HepG2 (cell line): ENCODE results near the gene MAGEA9B. TPM values are rescaled to one million over a fixed set of nuclear protein-coding genes. Genes with fewer than 3 reads are reported as not detected.

Experiments
- ATAC-seq: fragments of 200-7000 bp; cut with Tn5 transposase; 3 replicates; pipeline ENCODE4 v1.9.1; 2020; ENCODE audit warnings: mild to moderate bottlenecking, moderate library complexity
- BruUV-seq: library from RNA; stranded (reverse); fragments of 400-500 nt; replicated peaks from 2 replicates; lab custom pipeline; 2021; lab: Mats Ljungman, UMichigan
- CTCF ChIA-PET: fragments of 300-600 bp; formaldehyde crosslinking; extraction: SDS; loops from one replicate; lab custom pipeline; 2021; ENCODE audit warnings: low total read pairs, inconsistent platforms, low intra/inter-chr PET ratio; lab: Yijun Ruan, JAX
- POLR2A ChIA-PET: fragments of 350-600 bp; sonication (Branson Sonifier 250); formaldehyde crosslinking; loops from one replicate; lab custom pipeline; 2020; ENCODE audit warnings: antibody characterized with exemption, inconsistent platforms; lab: Yijun Ruan, JAX
- DNase-seq: peaks from one replicate; pipeline ENCODE4 v3.0.0-alpha.2; 2015; ENCODE audit warnings: low spot score
- FAIRE-seq: peaks from 3 replicates; lab custom pipeline; 2011; peaks lifted over from hg19 to GRCh38; lab: Jason Lieb, UNC
- H2AFZ ChIP-seq: one replicate; pipeline ENCODE4 v1.6.1; 2011; ENCODE audit warnings: low read length, inconsistent platforms
- H3K27ac ChIP-seq: fragments of 300-600 bp; 3 replicates; pipeline ENCODE4 v1.8.0; 2011; ENCODE audit warnings: mixed run types, mild to moderate bottlenecking, mixed read lengths, low read length, inconsistent platforms; ENCODE audit not compliant: insufficient read depth; ENCODE audit errors: extremely low read length
- H3K27me3 ChIP-seq, 2 experiments: fragments of 200-600 bp in 1 of 2; 2 replicates in 1 of 2; 3 replicates in 1 of 2; pipeline versions ENCODE4 v1.6.0 to v1.8.0; 2011; ENCODE audit warnings: low read length in 2 of 2, mild to moderate bottlenecking in 2 of 2, moderate library complexity in 2 of 2, inconsistent platforms in 1 of 2; ENCODE audit not compliant: insufficient read depth in 2 of 2, control insufficient read depth in 1 of 2
- H3K36me3 ChIP-seq, 2 experiments: fragments of 200-600 bp in 1 of 2; replicated peaks in 1 of 2; 2 replicates in 1 of 2; 3 replicates in 1 of 2; pipeline versions ENCODE4 v1.5.1 to v1.8.0; 2011; ENCODE audit warnings: low read length in 2 of 2, inconsistent platforms in 1 of 2; ENCODE audit not compliant: insufficient read depth in 2 of 2, control insufficient read depth in 1 of 2
- H3K4me1 ChIP-seq: 2 replicates; pipeline ENCODE4 v1.5.1; 2012; ENCODE audit warnings: low read length, inconsistent platforms; ENCODE audit not compliant: insufficient read depth
- H3K4me2 ChIP-seq: 2 replicates; pipeline ENCODE4 v1.6.0; 2011; ENCODE audit warnings: low read depth, low read length, inconsistent platforms
- H3K4me3 ChIP-seq, 3 experiments: fragments of 200-600 bp in 1 of 3; sonication (generic), shearing (Covaris generic) in 1 of 3; replicated peaks in 1 of 3; 2 replicates each; pipeline ENCODE4 v1.5.1; 2011 to 2016; ENCODE audit warnings: low read length in 3 of 3, inconsistent platforms in 2 of 3, low read depth in 2 of 3, mild to moderate bottlenecking in 2 of 3, control low read depth in 1 of 3, mixed read lengths in 1 of 3; ENCODE audit not compliant: insufficient read depth in 1 of 3
- H3K79me2 ChIP-seq: one replicate; pipeline ENCODE4 v1.6.1; 2011; ENCODE audit warnings: low read length, inconsistent platforms; ENCODE audit not compliant: insufficient read depth
- H3K9ac ChIP-seq: 2 replicates; pipeline ENCODE4 v1.6.0; 2011; ENCODE audit warnings: mild to moderate bottlenecking, low read depth, low read length, inconsistent platforms; ENCODE audit not compliant: insufficient read depth
- H3K9me3 ChIP-seq: 2 replicates; pipeline ENCODE4 v1.5.1; 2012; ENCODE audit warnings: mild to moderate bottlenecking, low read length
- H4K20me1 ChIP-seq: 2 replicates; pipeline ENCODE4 v1.6.0; 2011; ENCODE audit warnings: inconsistent platforms, mild to moderate bottlenecking, low read length, moderate library complexity; ENCODE audit not compliant: insufficient read depth
- BRCA1 ChIP-seq: sonication (generic); formaldehyde crosslinking; IDR thresholded peaks from 2 replicates; pipeline ENCODE4 v1.4.0; 2020; ENCODE audit warnings: missing genetic modification reagents
- CREB1 ChIP-seq, 2 experiments: fragments of 450-650 bp in 1 of 2; IDR thresholded peaks; 2 replicates each; pipeline ENCODE4 v1.6.1; 2016 to 2017; ENCODE audit warnings: control low read depth in 1 of 2, mild to moderate bottlenecking in 1 of 2, missing compliant biosample characterization in 1 of 2, missing genetic modification characterization in 1 of 2
- HNRNPH1 ChIP-seq: fragments of 200-400 bp; formaldehyde crosslinking; optimal IDR thresholded peaks from 2 replicates; pipeline ENCODE3; 2017; ENCODE audit warnings: mild to moderate bottlenecking, low read depth, low read length
- NCOR1 ChIP-seq: fragments of 200-600 bp; sonication (generic); IDR thresholded peaks from 2 replicates; pipeline ENCODE4 v1.7.0; 2017; ENCODE audit warnings: antibody characterized with exemption, low read length, borderline replicate concordance
- ZNF12 ChIP-seq: sonication (generic); formaldehyde crosslinking; IDR thresholded peaks from 2 replicates; pipeline ENCODE4 v1.5.0; 2020; ENCODE audit warnings: missing genetic modification reagents
- ZNF781 ChIP-seq: sonication (generic); formaldehyde crosslinking; IDR thresholded peaks from 2 replicates; pipeline ENCODE4 v1.5.1; 2020; ENCODE audit warnings: borderline replicate concordance, mild to moderate bottlenecking, missing genetic modification reagents; ENCODE audit errors: not compliant biosample characterization
- WGBS: methylation state at CpG from one replicate; pipeline ENCODE4 v1.1.6; 2017; ENCODE audit warnings: low lambda C conversion rate; 5-methylcytosine and 5-hydroxymethylcytosine counted together
- in situ Hi-C: cut with HindIII; loops from 2 replicates; pipeline ENCODE4 v1.10.0; 2017; ENCODE audit warnings: low pct_unique_long_range_greater_than_20kb; ENCODE audit not compliant: extremely low pct_ligation_motif_present
- intact Hi-C: fragments of 100-400 bp; cut with micrococcal nuclease; formaldehyde crosslinking; loops from one replicate; pipeline ENCODE4 v1.10.0; 2022; ENCODE audit not compliant: unreplicated experiment
- polyA plus RNA-seq, 8 experiments: library from polyadenylated mRNA; depleted of rRNA in 3 of 8; stranded (reverse) in 7 of 8; unstranded in 1 of 8; fragments of >200 nt; fragmentation: Illumina TruSeq in 4 of 8; extraction: Trizol in 4 of 8; gene quantifications; 2 replicates each; pipeline versions ENCODE4 v1.2.1 to v1.2.3, GENCODE V29; 2011 to 2016; ENCODE audit warnings: low read depth in 4 of 8, missing spikeins in 1 of 8, mixed read lengths in 1 of 8; ENCODE audit not compliant: insufficient read depth in 1 of 8
- total RNA-seq, 5 experiments: library from RNA; depleted of rRNA; stranded (reverse); fragments of >200 nt; fragmentation: Illumina TruSeq; extraction: Trizol; gene quantifications; 2 replicates each; pipeline ENCODE4 v1.2.3, GENCODE V29; 2016; ENCODE audit warnings: low read depth in 1 of 5
- TF ChIP-seq, protein P1 (sequence below): sonication (generic); formaldehyde crosslinking; IDR thresholded peaks from 2 replicates; pipeline ENCODE4 v1.8.1; 2023; ENCODE audit warnings: mild to moderate bottlenecking, missing genetic modification reagents
- TF ChIP-seq, protein P2 (sequence below): IDR thresholded peaks from 2 replicates; pipeline ENCODE4 v1.6.1; 2016; ENCODE audit warnings: missing biosample characterization, missing genetic modification reagents, low read depth
- TF ChIP-seq, protein P3 (sequence below): fragments of 450-650 bp; IDR thresholded peaks from 2 replicates; pipeline ENCODE4 v1.6.1; 2017; ENCODE audit warnings: mild to moderate bottlenecking
- TF ChIP-seq, protein P4 (sequence below): sonication (generic); formaldehyde crosslinking; IDR thresholded peaks from 2 replicates; pipeline ENCODE4 v1.5.1; 2020; ENCODE audit warnings: mild to moderate bottlenecking, missing genetic modification reagents

Gene MAGEA9B
- total and polyA plus RNA-seq, 2 of the 13 experiments (the other 11 are each of a cell fraction or from before 2014, with no cell fraction given) = 0.07 to 0.11 TPM

DNA sequence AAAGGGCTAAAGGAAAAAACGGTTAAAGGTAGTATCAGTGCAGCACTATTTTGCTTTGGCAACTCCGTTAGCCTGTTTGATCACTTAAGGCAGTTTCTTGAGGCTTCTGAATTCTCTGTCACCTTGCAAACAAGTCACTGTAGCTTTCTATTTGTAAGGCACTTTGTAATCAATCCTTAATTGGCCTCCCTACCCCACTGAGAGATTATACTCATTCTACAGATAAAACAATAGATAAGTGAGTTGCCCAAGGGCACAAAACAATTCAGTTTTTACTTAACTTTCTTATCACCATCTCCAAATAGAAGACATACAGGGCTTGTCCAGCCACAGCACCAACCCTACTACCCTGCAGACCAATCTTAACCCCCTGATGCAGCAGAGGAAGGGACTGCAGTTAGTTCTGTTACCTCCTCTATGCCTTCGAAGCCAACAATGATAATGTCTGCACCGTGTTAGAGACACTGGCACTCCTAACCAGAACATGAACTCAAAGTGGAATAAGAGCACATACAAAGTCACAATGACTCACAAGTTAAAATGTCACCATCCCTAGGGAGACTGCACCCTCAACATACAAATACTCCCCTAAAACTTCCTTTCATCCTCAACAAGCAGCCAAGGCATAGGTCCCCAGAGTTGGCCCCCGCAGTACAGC lies 42.6 kb upstream of the MAGEA9B start:
- ChIA-PET POLR2A (no interaction called here), CTCF (no interaction called here)
- in situ Hi-C loops = no loop called here
- FAIRE-seq (no peak), ATAC-seq (no peak; the same call in 2 of the 3 replicates), DNase-seq (no peak)
- Histone ChIP-seq H3K4me1 (peaks cover 34% of the 10 kb centered on the region), H3K4me3 (no peak overlapping the region; a peak in 2 of 6 replicates), H3K9ac (no peak overlapping the region), H3K79me2 (no peaks in the 10 kb centered on the region), H3K4me2 (peak overlapping the region; percentile 81), H3K27ac (no peak overlapping the region), H3K27me3 (peaks cover 0 to 2% of the 10 kb centered on the region in 2 experiments; a peak in 1 of 5 replicates), H3K9me3 (no peaks in the 10 kb centered on the region), H3K36me3 (no peaks in the 10 kb centered on the region), H2AFZ (no peak overlapping the region), H4K20me1 (no peaks in the 10 kb centered on the region)
- TSS peak; percentile 39 for BruUV-seq
- intact Hi-C loops = no loop called here
- 92% methylated on average over 3 of the region's 5 CpGs for WGBS
- TF ChIP-seq NCOR1 = no peak
- TF ChIP-seq, protein P1, sequence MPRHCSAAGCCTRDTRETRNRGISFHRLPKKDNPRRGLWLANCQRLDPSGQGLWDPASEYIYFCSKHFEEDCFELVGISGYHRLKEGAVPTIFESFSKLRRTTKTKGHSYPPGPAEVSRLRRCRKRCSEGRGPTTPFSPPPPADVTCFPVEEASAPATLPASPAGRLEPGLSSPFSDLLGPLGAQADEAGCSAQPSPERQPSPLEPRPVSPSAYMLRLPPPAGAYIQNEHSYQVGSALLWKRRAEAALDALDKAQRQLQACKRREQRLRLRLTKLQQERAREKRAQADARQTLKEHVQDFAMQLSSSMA (CRISPR knock-in tag) = no peak
- TF ChIP-seq HNRNPH1 = no peak
- TF ChIP-seq, protein P2, sequence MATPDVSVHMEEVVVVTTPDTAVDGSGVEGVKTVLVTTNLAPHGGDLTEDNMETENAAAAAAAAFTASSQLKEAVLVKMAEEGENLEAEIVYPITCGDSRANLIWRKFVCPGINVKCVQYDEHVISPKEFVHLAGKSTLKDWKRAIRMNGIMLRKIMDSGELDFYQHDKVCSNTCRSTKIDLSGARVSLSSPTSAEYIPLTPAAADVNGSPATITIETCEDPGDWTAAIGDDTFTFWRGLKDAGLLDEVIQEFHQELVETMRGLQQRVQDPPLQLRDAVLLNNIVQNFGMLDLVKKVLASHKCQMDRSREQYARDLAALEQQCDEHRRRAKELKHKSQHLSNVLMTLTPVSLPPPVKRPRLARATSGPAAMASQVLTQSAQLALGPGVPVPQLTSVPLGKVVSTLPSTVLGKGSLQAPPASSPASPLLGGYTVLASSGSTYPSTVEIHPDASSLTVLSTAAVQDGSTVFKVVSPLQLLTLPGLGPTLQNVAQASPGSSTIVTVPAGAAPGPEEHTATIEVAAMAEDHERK (CRISPR knock-in tag) = no peak
- TF ChIP-seq ZNF781 (CRISPR knock-in tag) = no peak
- no peak for TF ChIP-seq BRCA1
- TF ChIP-seq, protein P3, sequence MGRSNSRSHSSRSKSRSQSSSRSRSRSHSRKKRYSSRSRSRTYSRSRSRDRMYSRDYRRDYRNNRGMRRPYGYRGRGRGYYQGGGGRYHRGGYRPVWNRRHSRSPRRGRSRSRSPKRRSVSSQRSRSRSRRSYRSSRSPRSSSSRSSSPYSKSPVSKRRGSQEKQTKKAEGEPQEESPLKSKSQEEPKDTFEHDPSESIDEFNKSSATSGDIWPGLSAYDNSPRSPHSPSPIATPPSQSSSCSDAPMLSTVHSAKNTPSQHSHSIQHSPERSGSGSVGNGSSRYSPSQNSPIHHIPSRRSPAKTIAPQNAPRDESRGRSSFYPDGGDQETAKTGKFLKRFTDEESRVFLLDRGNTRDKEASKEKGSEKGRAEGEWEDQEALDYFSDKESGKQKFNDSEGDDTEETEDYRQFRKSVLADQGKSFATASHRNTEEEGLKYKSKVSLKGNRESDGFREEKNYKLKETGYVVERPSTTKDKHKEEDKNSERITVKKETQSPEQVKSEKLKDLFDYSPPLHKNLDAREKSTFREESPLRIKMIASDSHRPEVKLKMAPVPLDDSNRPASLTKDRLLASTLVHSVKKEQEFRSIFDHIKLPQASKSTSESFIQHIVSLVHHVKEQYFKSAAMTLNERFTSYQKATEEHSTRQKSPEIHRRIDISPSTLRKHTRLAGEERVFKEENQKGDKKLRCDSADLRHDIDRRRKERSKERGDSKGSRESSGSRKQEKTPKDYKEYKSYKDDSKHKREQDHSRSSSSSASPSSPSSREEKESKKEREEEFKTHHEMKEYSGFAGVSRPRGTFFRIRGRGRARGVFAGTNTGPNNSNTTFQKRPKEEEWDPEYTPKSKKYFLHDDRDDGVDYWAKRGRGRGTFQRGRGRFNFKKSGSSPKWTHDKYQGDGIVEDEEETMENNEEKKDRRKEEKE = no peak
- TF ChIP-seq, protein P4, sequence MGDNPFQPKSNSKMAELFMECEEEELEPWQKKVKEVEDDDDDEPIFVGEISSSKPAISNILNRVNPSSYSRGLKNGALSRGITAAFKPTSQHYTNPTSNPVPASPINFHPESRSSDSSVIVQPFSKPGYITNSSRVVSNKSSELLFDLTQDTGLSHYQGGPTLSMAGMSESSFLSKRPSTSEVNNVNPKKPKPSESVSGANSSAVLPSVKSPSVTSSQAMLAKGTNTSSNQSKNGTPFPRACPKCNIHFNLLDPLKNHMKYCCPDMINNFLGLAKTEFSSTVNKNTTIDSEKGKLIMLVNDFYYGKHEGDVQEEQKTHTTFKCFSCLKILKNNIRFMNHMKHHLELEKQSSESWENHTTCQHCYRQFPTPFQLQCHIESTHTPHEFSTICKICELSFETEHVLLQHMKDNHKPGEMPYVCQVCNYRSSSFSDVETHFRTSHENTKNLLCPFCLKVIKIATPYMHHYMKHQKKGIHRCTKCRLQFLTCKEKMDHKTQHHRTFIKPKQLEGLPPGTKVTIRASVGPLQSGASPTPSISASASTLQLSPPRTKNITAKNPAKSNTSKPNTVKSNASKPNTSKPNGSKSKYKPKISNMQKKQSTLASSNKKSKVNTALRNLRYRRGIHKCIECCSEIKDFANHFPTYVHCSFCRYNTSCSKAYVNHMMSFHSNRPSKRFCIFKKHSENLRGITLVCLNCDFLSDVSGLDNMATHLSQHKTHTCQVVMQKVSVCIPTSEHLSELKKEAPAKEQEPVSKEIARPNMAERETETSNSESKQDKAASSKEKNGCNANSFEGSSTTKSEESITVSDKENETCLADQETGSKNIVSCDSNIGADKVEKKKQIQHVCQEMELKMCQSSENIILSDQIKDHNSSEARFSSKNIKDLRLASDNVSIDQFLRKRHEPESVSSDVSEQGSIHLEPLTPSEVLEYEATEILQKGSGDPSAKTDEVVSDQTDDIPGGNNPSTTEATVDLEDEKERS (CRISPR knock-in tag) = no peak
- no peak for TF ChIP-seq ZNF12
- no peak for TF ChIP-seq CREB1 (IDR thresholded peaks at IDR 0.05)
- TF ChIP-seq CREB1 (CRISPR knock-in tag; IDR thresholded peaks at IDR 0.05) = no peak
